ENCODE measurements around the gene ZSCAN10. TPM values are rescaled to one million over a fixed set of nuclear protein-coding genes. Genes with fewer than 3 reads are reported as not detected.
"Not testable (repeated sequence)": the region's sequence is repeated elsewhere in the genome, so short reads cannot be mapped to it uniquely, and the experiment has no call there.

The ZSCAN10 gene
- total RNA-seq, 5 donors from 2014 or later (not counting 1 experiment from before 2014, with no cell fraction given) = 0.19 to 0.64 (median 0.39) TPM; not detected in 1

DNA sequence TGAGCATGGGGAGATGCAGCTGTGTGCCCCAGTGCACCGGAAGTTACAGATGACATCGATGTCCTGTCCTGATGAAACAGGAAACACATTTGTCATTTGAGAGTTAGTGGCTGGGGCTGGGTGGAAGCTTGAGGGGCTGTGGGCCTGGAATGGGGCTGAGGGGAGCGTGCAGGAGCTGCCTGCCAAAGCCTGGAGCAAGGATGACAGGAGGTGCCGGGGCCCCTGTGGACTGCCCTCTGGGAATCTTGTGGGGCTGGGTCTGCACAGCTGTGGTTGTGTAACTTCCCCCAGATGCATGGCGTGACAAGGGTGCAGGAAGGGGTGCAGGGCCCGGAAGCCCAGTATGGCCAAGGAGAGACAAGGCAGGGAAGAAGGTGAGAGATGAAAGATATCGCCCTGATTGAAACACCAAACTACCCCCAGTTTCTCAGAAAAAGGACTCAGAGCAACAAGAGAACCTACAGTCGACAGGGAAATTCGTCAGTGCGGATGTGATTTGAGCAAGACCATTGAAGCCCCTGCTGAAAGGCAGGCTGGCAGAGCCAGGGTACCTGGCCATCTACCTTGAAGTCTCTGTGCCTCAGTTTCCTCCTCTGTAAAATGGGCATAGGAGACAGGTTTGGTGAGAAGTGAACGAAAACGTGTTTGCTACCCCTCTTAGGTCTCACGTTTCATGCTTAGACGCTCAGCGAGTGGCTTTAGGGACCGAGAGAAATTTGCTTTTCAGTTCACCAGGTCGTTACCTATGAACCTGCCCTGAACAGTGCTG is 43.9 kb downstream of the ZSCAN10 start:
- H3K36me3 ChIP-seq (ENCODE audit: control insufficient read depth in 2 of 2, extremely low read depth in 1 of 2, insufficient read depth in 1 of 2, low read length in 1 of 2) = peaks cover 5 to 7% of the 10 kb centered on the region in 2 donors
- no peak overlapping the region for H3K4me3 ChIP-seq (ENCODE audit: control insufficient read depth in 1 of 2, extremely low read depth in 1 of 2, low read length in 1 of 2)
- peak overlapping the region; percentile 37 to 88 (median 39) for H3K4me3 Mint-ChIP-seq
- CTCF ChIA-PET = no interaction called here
- H3K27me3 ChIP-seq (replicated peaks in 1 of 2; ENCODE audit: control insufficient read depth in 2 of 2, extremely low read depth in 1 of 2, insufficient read depth in 2 of 2, low read length in 1 of 2) = peaks cover 0 to 2% of the 10 kb centered on the region in 2 experiments
- H3K27ac ChIP-seq (ENCODE audit: low read length) = peak overlapping the region; percentile 11
- no peaks in the 10 kb centered on the region for H3K9me3 Mint-ChIP-seq
- 58% methylated on average over 14 of the region's 17 CpGs for WGBS (ENCODE audit: insufficient coverage)
- peak in 1 of 4 experiments; percentile 17 for ATAC-seq (replicated peaks in 1 of 4)
- peak in 1 of 35 experiments; percentile 40 for DNase-seq
- H3K4me1 ChIP-seq (ENCODE audit: control insufficient read depth in 1 of 2, extremely low read depth in 1 of 2, insufficient read depth in 2 of 2, low read length in 2 of 2) = peaks cover 13 to 56% of the 10 kb centered on the region in 2 experiments
- H3K9me3 ChIP-seq = no peaks in the 10 kb centered on the region
- H3K27ac Mint-ChIP-seq = peak overlapping the region; percentile 84 to 93
- H3K36me3 Mint-ChIP-seq = peaks cover 13% of the 10 kb centered on the region
- peaks cover 41 to 60% (median 50%) of the 10 kb centered on the region in 3 donors for H3K4me1 Mint-ChIP-seq
- POLR2A ChIA-PET = no interaction called here
- no peaks in the 10 kb centered on the region for H3K27me3 Mint-ChIP-seq

GRCh38 chr16:3053330-3053710 is 45.8 kb downstream of the ZSCAN10 start:
- H3K36me3 ChIP-seq (ENCODE audit: control insufficient read depth in 2 of 2, extremely low read depth in 1 of 2, insufficient read depth in 1 of 2, low read length in 1 of 2); CTCF ChIA-PET; H3K4me3 ChIP-seq (ENCODE audit: control insufficient read depth in 1 of 2, extremely low read depth in 1 of 2, low read length in 1 of 2); POLR2A ChIA-PET; H3K9me3 Mint-ChIP-seq; H3K27me3 Mint-ChIP-seq; H3K27ac ChIP-seq (ENCODE audit: low read length); H3K27me3 ChIP-seq (replicated peaks in 1 of 2; ENCODE audit: control insufficient read depth in 2 of 2, extremely low read depth in 1 of 2, insufficient read depth in 2 of 2, low read length in 1 of 2); H3K9me3 ChIP-seq: not testable (repeated sequence)
- peak overlapping the region in 1 of 3 donors; percentile 5 for H3K4me3 Mint-ChIP-seq
- ATAC-seq (replicated peaks in 1 of 4) (peak; percentile 49 to 63 (median 52)), DNase-seq (peak in 2 of 35 experiments; percentile 32 to 41)
- H3K4me1 Mint-ChIP-seq = peaks cover 34 to 58% (median 49%) of the 10 kb centered on the region in 3 donors
- peaks cover 8 to 48% of the 10 kb centered on the region in 2 experiments for H3K4me1 ChIP-seq (ENCODE audit: control insufficient read depth in 1 of 2, extremely low read depth in 1 of 2, insufficient read depth in 2 of 2, low read length in 2 of 2)
- peaks cover 13% of the 10 kb centered on the region for H3K36me3 Mint-ChIP-seq
- no CpG with 5 or more reads among the region's 13 CpGs for WGBS (ENCODE audit: insufficient coverage)
- H3K27ac Mint-ChIP-seq = peak overlapping the region in 1 of 2 donors; percentile 3

DNA sequence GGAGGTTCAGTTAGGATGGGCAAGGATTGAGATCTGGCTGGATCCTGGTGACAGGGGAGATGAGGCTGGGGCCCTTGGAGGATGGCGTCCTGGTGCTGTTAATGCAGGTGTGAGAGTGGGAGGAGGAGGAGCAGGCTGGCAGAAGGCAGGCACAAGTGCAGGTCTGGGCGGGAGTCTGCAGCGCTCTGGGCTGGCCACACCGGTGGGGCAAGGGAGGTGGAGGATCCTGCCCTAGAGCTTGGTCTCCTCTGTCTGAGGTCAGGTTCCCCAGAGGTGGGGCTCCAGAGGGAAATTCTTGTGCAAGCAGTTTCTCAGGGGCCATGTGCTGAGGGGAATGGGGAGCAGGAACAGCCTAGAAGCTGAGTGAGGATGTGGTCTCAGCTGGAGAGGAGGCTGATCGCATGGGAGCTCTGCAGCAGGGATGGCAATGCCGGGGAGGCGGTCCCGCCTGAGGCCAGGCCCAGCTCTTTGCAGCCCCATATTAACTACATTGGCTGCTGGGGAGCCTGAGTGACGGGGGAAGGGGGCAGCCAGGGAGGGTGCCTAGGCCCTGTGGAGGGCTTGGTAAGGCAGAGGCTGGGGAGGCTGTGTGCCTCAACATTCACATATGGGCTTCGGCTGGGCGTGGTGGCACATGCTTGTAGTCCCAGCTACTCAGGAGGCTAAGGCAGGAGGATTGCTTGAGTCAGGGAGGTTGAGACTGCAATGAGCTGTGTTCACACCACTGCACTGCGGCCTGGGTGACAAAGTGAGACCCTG is 46.3 kb downstream of the ZSCAN10 start:
- peaks cover 8 to 43% of the 10 kb centered on the region in 2 experiments for H3K4me1 ChIP-seq (ENCODE audit: control insufficient read depth in 1 of 2, extremely low read depth in 1 of 2, insufficient read depth in 2 of 2, low read length in 2 of 2)
- H3K4me3 Mint-ChIP-seq; H3K36me3 ChIP-seq (ENCODE audit: control insufficient read depth in 2 of 2, extremely low read depth in 1 of 2, insufficient read depth in 1 of 2, low read length in 1 of 2); POLR2A ChIA-PET; CTCF ChIA-PET; H3K4me3 ChIP-seq (ENCODE audit: control insufficient read depth in 1 of 2, extremely low read depth in 1 of 2, low read length in 1 of 2); H3K27ac ChIP-seq (ENCODE audit: low read length); H3K9me3 ChIP-seq; H3K27me3 Mint-ChIP-seq; H3K9me3 Mint-ChIP-seq; DNase-seq: not testable (repeated sequence)
- H3K27me3 ChIP-seq (replicated peaks in 1 of 2; ENCODE audit: control insufficient read depth in 2 of 2, extremely low read depth in 1 of 2, insufficient read depth in 2 of 2, low read length in 1 of 2) = peaks cover 0 to 15% of the 10 kb centered on the region in 2 experiments
- ATAC-seq (replicated peaks in 1 of 4) = peak; percentile 38 to 63 (median 52)
- Mint-ChIP-seq H3K4me1 (peaks cover 34 to 59% (median 54%) of the 10 kb centered on the region in 3 donors), H3K36me3 (peaks cover 13% of the 10 kb centered on the region), H3K27ac (peak overlapping the region in 1 of 2 donors; percentile 73)
- 77% methylated on average over 3 of the region's 12 CpGs for WGBS (ENCODE audit: insufficient coverage)

DNA sequence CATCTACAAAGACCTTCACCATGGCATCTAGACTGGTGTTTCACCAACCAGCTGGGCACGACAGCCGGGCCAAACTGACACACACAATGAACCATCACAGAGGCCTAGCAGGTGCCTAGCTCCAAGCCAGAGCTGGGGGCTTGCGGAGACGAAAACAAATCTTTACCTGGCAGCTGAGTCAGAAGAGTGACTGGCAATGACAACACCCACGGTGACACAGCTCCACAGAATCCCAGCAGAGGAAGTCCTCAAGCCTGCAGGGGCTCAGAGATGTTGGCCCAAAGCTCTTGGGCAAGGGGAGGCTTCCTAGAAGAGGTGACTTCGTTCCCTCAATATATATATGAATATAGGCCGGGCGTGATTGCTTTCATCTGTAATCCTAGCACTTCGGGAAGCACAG is 47.6 kb downstream of the ZSCAN10 start:
- no peak overlapping the region for H3K27ac ChIP-seq (ENCODE audit: low read length)
- no peak for ATAC-seq (replicated peaks in 1 of 4)
- H3K9me3 ChIP-seq = no peaks in the 10 kb centered on the region
- H3K4me1 Mint-ChIP-seq = peaks cover 29 to 50% (median 45%) of the 10 kb centered on the region in 3 donors
- CTCF ChIA-PET = interaction anchor here in 1 of 2 donors (0.6 to 1.6 kb wide), 2 partner anchors 50 to 78 kb away, joined by 3 to 4 read pairs; no protein-coding TSS in a partner anchor
- no peak for DNase-seq
- POLR2A ChIA-PET = interaction anchor here (0.6 to 0.7 kb wide), 2 partner anchors 32 to 83 kb away, joined by 3 read pairs; partner anchors contain the start of gene ZNF213 (in 1 of the 2)
- H3K4me3 ChIP-seq (ENCODE audit: control insufficient read depth in 1 of 2, extremely low read depth in 1 of 2, low read length in 1 of 2) = no peak overlapping the region
- H3K36me3 ChIP-seq (ENCODE audit: control insufficient read depth in 2 of 2, extremely low read depth in 1 of 2, insufficient read depth in 1 of 2, low read length in 1 of 2) = peaks cover 2 to 7% of the 10 kb centered on the region in 2 donors
- H3K27ac Mint-ChIP-seq = peak overlapping the region in 1 of 2 donors; percentile 9
- H3K9me3 Mint-ChIP-seq = no peaks in the 10 kb centered on the region
- peaks cover 0 to 6% of the 10 kb centered on the region in 2 donors for H3K27me3 Mint-ChIP-seq
- H3K4me1 ChIP-seq (ENCODE audit: control insufficient read depth in 1 of 2, extremely low read depth in 1 of 2, insufficient read depth in 2 of 2, low read length in 2 of 2) = peaks cover 8 to 40% of the 10 kb centered on the region in 2 experiments
- H3K4me3 Mint-ChIP-seq = no peak overlapping the region
- peaks cover 0 to 27% of the 10 kb centered on the region in 2 experiments for H3K27me3 ChIP-seq (replicated peaks in 1 of 2; ENCODE audit: control insufficient read depth in 2 of 2, extremely low read depth in 1 of 2, insufficient read depth in 2 of 2, low read length in 1 of 2)
- WGBS (ENCODE audit: insufficient coverage) = 100% methylated on average over 4 of the region's 9 CpGs
- H3K36me3 Mint-ChIP-seq = peaks cover 13% of the 10 kb centered on the region

DNA sequence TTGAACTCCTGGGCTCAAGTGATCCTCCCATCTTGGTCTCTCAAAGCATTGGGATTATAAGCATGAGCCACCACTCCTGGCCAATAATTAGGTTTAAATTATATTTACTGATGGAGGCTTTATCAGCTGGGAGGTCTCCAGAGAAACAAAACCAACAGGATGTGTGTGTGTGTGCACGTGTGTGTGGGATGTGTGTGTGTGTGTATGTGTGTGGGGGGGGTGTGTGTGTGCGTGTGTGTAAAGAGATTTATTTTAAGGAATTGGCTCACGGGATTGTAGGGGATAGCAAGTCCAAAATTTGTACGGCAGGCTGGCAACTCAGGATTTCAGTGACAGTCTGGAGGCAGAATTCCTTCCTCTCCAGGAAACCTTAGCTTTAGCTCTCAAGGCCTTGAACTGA is 48.1 kb downstream of the ZSCAN10 start:
- Mint-ChIP-seq H3K36me3 (peaks cover 13% of the 10 kb centered on the region), H3K9me3 (no peaks in the 10 kb centered on the region), H3K27ac (peak overlapping the region; percentile 9 to 55), H3K4me3 (no peak overlapping the region), H3K27me3 (peaks cover 0 to 6% of the 10 kb centered on the region in 2 donors), H3K4me1 (peaks cover 29 to 47% (median 44%) of the 10 kb centered on the region in 3 donors)
- ATAC-seq (replicated peaks in 1 of 4) = no peak
- CTCF ChIA-PET = interaction anchor here in 1 of 2 donors (0.6 to 1.6 kb wide), 2 partner anchors 66 to 79 kb away, joined by 4 read pairs; no protein-coding TSS in a partner anchor
- POLR2A ChIA-PET = interaction anchor here in 1 of 2 donors (0.6 kb wide), 1 partner anchor 33 kb away, joined by 3 read pairs; no protein-coding TSS in a partner anchor
- Histone ChIP-seq H3K4me1 (ENCODE audit: control insufficient read depth in 1 of 2, extremely low read depth in 1 of 2, insufficient read depth in 2 of 2, low read length in 2 of 2) (peaks cover 8 to 40% of the 10 kb centered on the region in 2 experiments), H3K4me3 (ENCODE audit: control insufficient read depth in 1 of 2, extremely low read depth in 1 of 2, low read length in 1 of 2) (no peak overlapping the region), H3K36me3 (ENCODE audit: control insufficient read depth in 2 of 2, extremely low read depth in 1 of 2, insufficient read depth in 1 of 2, low read length in 1 of 2) (peaks cover 2 to 7% of the 10 kb centered on the region in 2 donors), H3K27me3 (replicated peaks in 1 of 2; ENCODE audit: control insufficient read depth in 2 of 2, extremely low read depth in 1 of 2, insufficient read depth in 2 of 2, low read length in 1 of 2) (peaks cover 0 to 32% of the 10 kb centered on the region in 2 experiments), H3K27ac (ENCODE audit: low read length) (no peak overlapping the region), H3K9me3 (no peaks in the 10 kb centered on the region)
- DNase-seq = no peak
- WGBS (ENCODE audit: insufficient coverage) = 25% methylated on average over 1 of the region's 4 CpGs

DNA sequence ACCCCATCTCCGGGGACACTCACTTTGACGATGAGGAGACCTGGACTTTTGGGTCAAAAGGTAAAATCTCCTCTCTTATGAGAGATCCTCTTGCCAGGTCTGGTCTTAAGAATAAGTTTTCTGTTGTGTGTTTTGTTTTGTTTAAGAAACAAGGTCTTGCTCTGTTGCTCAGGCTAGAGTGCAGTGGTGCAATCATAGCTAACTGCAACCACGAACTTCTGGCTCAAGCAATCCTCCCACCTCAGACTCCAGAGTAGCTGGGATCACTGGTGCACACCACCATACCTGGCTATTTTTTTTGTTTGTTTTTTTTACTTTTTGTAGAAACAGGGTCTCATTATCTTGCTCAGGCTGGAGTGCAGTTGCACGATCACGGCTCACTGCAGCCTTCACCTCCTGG is 48.6 kb downstream of the ZSCAN10 start:
- no peak overlapping the region for H3K4me3 Mint-ChIP-seq
- Histone ChIP-seq H3K36me3 (ENCODE audit: control insufficient read depth in 2 of 2, extremely low read depth in 1 of 2, insufficient read depth in 1 of 2, low read length in 1 of 2) (peaks cover 2 to 4% of the 10 kb centered on the region in 2 donors), H3K9me3 (no peaks in the 10 kb centered on the region), H3K27me3 (replicated peaks in 1 of 2; ENCODE audit: control insufficient read depth in 2 of 2, extremely low read depth in 1 of 2, insufficient read depth in 2 of 2, low read length in 1 of 2) (peaks cover 0 to 37% of the 10 kb centered on the region in 2 experiments), H3K4me1 (ENCODE audit: control insufficient read depth in 1 of 2, extremely low read depth in 1 of 2, insufficient read depth in 2 of 2, low read length in 2 of 2) (peaks cover 7 to 41% of the 10 kb centered on the region in 2 experiments), H3K4me3 (ENCODE audit: control insufficient read depth in 1 of 2, extremely low read depth in 1 of 2, low read length in 1 of 2) (no peak overlapping the region), H3K27ac (ENCODE audit: low read length) (no peak overlapping the region)
- peaks cover 13% of the 10 kb centered on the region for H3K36me3 Mint-ChIP-seq
- H3K9me3 Mint-ChIP-seq = no peaks in the 10 kb centered on the region
- DNase-seq (no peak), ATAC-seq (replicated peaks in 1 of 4) (no peak)
- ChIA-PET POLR2A (no interaction called here), CTCF (interaction anchor here in 1 of 2 donors (0.6 to 1.6 kb wide), 2 partner anchors 67 to 79 kb away, joined by 4 read pairs; no protein-coding TSS in a partner anchor)
- no peak overlapping the region for H3K27ac Mint-ChIP-seq
- peaks cover 26 to 44% (median 40%) of the 10 kb centered on the region in 3 donors for H3K4me1 Mint-ChIP-seq
- peaks cover 0 to 7% of the 10 kb centered on the region in 2 donors for H3K27me3 Mint-ChIP-seq
- no CpG with 5 or more reads among the region's 5 CpGs for WGBS (ENCODE audit: insufficient coverage)
